Measurements from ENCODE around the gene ARHGDIA.

- TF ChIP-seq CTCF (IDR thresholded peaks at IDR 0.05; ENCODE audit: poor library complexity) (no peak), EZH2 (IDR thresholded peaks at IDR 0.05; ENCODE audit: borderline replicate concordance) (no peak), EZH2phosphoT487 (IDR thresholded peaks at IDR 0.05; ENCODE audit: low read depth, severe bottlenecking, unreplicated experiment) (no peak)
Measured at GRCh38 chr17:81842725-81843504, 28.2 kb downstream of the ARHGDIA start.

Measured in hepatocyte (in vitro differentiated cells).